GM19099 (cell line): ENCODE results near the gene SPPL2B.

Source experiments
- POLR2A ChIP-seq: IDR thresholded peaks from 3 replicates; pipeline ENCODE4 v1.6.1; 2011; ENCODE audit warnings: low read depth; ENCODE audit not compliant: insufficient read length; ENCODE audit errors: extremely low read depth

The SPPL2B gene

DNA sequence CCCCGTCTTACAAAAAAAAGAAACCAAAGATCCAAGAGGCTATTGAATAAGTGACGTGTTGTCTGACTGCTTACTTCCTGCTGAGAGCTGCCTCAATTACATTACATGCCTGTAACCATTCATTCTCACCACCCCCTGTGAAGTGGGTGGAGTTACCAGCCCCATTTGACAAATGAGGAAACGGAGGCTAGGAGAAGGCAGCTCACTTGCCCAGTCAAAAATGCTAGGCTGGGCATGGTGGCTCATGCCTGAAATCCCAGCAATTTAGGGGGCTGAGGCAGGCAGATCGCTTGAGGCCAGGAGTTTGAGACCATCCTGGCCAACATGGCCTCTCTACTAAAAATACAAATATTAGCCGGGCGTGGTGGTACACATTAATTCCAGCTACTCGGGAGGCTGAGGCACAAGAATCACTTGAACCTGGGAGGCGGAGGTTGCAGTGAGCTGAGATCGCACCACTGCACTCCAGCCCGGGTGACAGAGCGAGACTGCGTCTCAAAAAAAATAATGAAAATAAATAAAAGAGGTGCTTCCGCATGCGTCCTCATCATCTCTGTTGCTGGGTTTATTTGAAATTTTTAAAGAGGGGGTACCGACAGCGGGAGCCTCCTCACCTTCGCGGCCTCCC is 597 bp upstream of the SPPL2B start:
- no peak for TF ChIP-seq POLR2A

DNA sequence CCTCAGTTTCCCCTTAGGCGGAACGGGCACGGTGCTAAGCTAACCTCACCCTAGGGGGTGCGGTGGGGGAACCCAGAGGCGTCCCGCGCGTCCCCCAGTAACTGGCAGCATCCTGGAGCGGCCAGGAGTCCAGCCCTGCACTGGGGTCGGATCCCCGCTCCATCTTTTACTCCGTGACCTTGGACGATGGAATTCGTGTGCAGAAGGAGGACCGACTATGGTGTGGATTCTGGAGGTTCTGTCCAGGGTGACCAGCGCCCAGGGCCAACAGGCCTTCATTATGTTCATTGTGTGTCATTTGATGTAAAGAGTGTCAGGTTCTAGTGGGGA is 630 bp downstream of the SPPL2B start:
- TF ChIP-seq POLR2A = no peak

DNA sequence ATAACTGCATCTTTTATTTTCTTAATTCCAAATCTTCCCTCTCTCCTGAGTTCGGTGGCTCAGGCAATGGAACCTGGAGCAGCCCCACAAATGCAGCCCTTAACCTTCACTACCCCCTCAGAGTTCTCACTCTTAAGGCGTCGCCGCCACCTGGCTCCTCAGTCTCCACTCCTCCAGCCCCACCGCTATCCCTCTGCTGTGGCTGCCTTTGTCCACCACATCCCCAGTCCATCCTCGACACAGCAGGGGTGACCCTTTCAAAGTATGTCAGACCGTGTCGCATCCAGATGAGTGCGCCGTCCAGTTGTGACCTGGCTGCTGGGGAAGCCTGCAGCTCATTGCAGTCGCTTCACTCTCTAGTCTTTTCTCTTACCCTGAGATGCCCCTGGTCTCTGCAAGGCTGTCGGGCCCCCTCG is 1.0 kb downstream of the SPPL2B start:
- no peak for TF ChIP-seq POLR2A

DNA sequence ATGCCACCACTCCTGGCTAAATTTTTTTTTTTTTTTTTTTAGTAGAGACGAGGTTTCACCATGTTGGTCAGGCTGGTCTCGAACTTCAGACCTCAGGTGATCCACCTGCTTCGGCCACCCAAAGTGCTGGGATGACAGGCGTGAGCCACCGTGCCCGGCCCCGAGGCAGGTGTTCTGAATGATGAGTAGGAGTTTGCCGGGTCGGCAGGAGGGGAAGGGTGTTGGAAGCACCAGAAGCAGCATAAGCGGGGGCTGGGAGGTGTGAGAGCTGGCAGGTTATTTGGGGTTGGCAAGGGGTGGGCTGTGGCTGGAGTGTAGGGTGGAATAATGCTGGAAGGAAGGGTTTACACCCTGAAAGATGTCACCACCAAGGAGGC is 1.8 kb downstream of the SPPL2B start:
- no peak for TF ChIP-seq POLR2A

DNA sequence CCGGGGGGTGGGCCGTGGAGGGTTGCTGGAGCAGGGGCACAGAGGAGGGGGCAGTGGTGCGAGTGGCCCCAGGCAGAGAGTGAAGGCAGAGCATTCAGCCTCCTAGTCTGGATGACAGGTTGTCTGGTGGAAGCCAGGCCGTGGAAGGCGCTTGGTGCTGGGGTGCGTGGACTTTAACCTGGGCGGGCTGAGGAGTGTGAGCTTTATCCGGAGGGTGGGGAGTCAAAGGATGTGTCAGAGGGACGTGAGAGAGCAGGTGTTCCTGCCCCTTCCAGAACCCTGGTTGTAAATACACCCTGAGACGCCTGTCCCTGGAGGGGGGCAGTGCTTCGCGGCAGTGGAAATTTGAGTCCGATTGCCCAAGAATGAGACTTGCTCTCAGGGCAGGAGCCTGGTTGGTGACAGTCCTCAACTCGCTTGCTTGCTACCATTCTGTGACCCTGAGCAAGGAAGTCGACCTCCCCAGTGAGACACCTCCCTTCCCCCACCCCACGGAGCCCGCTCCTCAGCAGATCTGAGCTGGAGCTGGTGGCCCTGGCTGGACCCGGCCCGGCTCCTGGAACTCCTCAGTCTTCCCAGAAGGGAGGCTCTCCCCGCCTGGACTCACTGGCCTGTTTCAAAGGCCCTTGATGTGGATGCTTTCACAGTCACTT is 2.3 kb downstream of the SPPL2B start:
- TF ChIP-seq POLR2A = no peak

DNA sequence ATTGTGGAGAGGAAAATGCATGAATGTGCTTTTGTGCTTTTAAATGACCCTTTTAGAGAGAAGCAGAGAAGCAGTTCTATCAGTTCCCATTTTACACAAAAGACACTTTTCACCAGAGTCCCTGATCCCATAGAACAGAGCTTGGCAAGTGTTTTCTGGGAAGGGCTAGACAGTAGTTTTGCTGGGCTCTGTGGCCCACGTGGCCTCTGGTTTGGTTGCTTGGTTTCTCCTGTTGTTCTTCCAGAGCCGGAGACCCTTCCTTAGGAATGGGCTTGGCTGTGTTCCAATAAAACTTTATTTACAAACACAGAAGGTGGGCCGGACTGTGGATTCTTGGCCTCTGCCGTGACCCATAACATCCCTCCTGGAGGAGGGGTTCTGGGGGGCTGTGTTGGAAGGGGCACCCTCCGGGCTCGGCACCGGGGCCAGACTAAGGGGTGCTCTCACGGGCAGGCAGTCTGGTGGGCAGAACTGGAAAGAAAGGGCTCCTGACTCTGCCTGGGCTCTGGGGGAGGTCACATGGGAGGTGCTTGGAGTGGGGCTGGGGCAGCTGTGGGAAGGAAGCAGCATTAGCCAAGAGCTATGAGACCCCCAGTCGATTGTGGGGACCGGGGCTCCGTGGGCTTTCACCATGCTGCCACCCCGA is 3.2 kb downstream of the SPPL2B start:
- TF ChIP-seq POLR2A = no peak

DNA sequence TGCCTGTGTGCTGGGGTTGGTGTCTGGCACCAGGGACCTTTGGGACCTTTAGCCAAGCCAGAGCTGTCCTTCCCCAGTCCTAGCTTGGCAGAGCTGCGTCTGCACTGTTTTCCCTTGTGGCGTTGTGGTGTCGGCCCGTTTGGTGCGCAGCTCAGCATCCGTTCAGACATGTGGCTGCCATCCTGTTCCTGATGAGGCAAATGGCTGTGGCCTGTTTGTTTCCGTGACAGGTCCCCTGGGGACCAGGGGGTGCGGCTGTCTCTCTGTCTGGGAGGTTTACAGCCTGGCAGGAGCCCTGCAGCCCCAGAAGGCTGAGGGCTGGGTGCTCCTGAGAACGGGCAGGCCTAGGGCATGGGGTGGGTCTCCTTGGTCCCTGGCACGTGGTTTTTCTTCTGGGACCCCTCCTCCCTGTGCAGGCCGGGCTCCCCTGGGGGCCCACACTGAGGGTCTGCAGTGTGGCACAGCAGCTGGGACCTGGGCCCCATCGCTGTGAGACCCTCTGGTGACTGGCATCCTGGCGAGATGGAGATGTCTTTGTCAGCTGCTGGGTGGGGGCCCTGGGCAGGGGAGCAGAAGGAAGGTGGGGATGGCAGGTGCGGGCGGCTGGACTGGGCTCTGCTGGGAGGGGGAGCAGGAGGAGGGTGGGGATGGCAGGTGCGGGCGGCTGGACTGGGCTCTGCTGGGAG is 4.0 kb downstream of the SPPL2B start:
- no peak for TF ChIP-seq POLR2A

DNA sequence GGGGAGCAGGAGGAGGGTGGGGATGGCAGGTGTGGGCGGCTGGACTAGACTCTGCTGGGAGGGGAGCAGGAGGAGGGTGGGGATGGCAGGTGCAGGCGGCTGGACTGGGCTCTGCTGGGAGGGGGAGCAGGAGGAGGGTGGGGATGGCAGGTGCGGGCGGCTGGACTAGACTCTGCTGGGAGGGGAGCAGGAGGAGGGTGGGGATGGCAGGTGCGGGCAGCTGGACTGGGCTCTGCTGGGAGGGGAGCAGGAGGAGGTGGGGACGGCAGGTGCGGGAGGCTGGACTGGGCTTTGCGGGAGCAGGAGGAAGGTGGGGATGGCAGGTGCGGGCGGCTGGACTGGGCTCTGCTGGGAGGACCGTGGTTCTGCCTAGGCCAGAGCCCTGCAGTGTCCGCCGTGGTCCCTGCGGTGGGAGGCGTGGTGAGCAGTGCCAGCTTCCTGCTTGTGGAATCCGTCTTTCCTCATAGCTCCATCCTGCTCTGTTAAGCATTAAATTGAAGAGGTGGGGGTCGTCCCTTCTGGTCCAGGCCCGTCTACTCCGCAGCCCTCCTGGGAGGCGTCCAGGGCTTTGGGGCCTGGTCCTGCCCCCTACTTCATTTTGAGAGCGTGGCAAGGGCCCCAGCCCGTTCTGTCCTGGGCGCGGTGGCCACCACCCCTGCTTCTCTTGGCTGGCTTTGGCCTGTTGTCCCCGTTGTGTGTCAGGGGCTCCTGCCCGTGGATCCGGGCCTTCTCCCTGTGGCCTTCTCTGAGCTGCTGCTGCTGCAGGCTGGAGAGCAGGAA is 4.7 kb downstream of the SPPL2B start:
- TF ChIP-seq POLR2A = no peak

DNA sequence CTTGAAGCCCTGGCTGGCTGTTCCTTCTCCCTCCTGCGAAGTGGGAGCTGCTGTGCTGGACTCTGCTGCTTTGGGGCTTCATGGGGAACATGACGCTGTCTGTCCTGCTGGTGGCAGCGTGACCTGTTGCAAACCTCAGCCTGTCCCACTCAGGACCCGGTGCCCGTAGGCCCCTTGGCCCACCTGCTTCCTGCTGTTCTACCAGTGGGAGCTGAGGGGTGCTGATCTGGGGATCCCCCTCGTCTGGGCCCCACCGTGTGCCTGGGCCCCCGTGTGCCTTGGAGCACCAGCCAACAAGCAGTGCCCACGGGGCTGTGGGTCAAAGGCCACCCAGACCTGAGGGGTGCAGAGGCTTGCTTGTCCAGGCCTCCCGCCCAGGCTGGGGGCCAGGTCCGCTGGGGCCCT is 5.3 kb downstream of the SPPL2B start:
- TF ChIP-seq POLR2A = no peak

DNA sequence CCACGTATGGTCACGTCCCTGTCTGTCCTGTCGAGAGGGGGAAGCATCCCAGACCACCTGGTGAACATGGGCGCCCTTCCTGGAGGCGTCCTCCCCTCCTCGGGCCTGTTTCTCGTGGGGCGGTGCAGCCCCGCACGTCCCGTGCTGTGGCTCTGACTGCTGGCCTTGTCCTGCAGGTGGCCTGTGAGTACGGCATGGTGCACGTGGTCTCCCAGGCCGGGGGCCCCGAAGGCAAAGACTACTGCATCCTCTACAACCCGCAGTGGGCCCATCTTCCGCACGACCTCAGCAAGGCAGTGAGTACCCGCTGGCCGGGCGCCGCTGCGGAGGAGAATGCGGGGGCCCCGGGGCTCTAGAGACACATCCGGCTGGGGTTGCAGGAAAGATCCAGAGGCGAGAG is 5.9 kb downstream of the SPPL2B start:
- TF ChIP-seq POLR2A = no peak

DNA sequence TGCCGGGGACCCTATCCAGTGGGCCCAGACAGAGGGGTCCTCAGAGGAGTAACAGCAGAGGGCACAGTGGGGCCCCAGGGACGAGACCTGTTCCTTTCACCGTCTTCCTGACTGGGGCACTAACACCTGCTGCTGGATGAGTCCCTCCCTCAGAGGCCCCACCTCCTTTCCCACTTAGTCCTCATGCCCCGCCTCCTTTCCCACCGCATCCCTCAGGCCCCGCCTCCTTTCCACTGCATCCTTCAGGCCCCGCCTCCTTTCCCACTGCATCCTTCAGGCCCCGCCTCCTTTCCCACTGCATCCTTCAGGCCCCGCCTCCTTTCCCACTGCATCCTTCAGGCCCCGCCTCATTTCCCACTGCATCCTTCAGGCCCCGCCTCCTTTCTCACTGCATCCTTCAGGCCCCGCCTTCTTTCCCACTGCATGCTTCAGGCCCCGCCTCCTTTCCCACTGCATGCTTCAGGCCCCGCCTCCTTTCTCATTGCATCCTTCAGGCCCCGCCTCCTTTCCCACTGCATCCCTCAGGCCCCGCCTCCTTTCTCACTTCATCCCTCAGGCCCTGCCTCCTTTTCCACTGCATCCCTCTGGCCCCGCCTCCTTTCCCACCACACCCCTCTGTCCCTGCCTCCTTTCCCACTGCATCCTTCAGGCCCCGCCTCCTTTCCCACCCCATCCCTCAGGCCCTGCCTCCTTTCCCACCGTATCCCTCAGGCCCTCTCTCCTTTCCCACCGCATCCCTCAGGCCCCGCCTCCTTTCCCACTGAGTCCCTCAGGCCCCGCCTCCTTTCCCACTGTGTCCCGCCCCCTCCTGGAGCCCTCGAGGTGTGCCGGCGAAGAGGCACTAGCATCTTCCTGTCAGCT is 6.7 kb downstream of the SPPL2B start:
- TF ChIP-seq POLR2A = no peak

DNA sequence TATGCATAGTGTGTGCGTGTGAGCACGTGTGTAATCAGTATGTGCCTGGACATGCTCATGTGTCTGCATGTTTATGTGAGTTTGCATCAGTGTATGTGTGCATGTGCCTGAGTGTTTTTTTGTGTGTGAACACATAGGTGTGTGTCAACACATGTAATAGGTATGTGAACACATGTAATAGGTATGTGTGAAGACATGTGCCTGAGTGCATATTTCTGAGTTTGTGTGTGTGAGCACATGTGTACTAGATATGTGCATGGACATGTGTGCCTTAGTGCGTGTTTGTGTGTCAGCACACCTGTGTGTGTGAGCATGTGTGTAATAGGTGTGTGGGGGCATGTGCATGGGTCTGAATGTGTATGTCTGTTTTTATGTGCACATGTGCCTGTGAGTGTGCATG is 7.4 kb downstream of the SPPL2B start:
- TF ChIP-seq POLR2A = no peak

DNA sequence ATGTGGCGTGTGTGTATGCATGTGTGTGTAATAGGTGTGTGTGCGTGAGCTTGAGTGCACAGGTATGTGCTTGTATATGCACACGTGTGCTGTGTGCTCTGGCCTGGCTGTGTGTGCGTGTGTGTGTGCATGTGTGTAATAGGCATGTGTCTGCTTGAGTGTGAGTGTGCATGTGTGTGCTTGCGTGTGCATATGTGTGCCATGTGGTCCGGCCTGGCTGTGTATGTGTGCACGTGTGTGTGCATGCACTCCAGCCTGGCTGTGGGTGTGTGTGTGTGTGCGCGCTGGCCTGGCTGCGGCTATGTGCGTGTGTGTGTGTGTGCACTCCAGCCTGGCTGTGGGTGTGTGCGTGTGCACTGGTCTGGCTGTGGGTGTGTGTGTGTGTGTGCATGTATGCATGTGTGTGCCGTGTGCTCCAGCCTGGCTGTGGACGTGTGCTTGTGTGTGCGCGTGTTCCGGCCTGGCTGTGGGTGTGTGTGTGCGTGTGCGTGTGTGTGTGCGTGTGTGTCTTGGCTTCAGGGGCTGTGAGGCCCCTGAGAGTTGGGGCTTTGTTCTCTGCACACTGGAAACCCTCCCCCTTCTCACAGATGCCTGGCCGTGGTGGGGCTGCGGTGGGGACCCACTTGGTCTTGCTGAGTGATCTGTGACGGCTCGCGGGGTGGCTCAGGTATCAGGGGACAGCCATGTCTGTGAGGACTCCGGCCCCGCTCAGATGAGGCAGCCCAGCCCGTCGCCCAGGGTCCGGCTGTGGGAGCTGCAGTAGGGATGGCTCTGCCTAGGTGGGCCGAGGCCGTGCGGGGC is 8.2 kb downstream of the SPPL2B start:
- no peak for TF ChIP-seq POLR2A

DNA sequence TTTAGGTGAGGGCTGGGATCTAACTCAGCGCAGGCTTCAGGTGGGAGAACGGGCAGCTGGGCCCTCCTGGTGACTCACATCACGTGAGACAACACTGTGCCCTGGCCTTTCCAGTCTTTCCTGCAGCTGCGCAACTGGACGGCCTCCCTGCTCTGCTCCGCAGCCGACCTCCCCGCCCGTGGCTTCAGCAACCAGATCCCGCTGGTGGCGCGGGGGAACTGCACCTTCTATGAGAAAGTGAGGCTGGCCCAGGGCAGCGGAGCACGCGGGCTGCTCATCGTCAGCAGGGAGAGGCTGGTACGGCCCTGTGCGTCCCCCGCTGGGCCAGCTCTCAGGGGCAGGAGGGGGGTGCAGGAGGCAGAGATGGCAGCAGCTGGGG is 8.8 kb downstream of the SPPL2B start:
- TF ChIP-seq POLR2A = no peak
